ENCODE measurements around the gene CDK6.

The CDK6 gene

GRCh38 chr7:92586841-92587240, 249.5 kb downstream of the CDK6 start:
- DNase-seq (ENCODE audit: low spot score) = no peak

- no peak for DNase-seq (ENCODE audit: low spot score)
These were observed 250.0 kb downstream of the CDK6 start for GRCh38 chr7:92586403-92586802.

- no peak for DNase-seq (ENCODE audit: low spot score)
These were observed 251.4 kb downstream of the CDK6 start for GRCh38 chr7:92584953-92585352.

GRCh38 chr7:92582948-92583347, 253.4 kb downstream of the CDK6 start:
- DNase-seq (ENCODE audit: low spot score) = no peak

- no peak for DNase-seq (ENCODE audit: low spot score)
These were observed 260.1 kb downstream of the CDK6 start for GRCh38 chr7:92576296-92576695.

- no peak for DNase-seq (ENCODE audit: low spot score)
These were observed 267.2 kb downstream of the CDK6 start for GRCh38 chr7:92569137-92569536.

GRCh38 chr7:92567460-92567859, 268.9 kb downstream of the CDK6 start:
- no peak for DNase-seq (ENCODE audit: low spot score)

- no peak for DNase-seq (ENCODE audit: low spot score)
These were observed 273.0 kb downstream of the CDK6 start for GRCh38 chr7:92563345-92563744.

- no peak for DNase-seq (ENCODE audit: low spot score)
These were observed 275.8 kb downstream of the CDK6 start for GRCh38 chr7:92560602-92561001.

GRCh38 chr7:92557808-92558362, 278.5 kb downstream of the CDK6 start:
- no peak for DNase-seq (ENCODE audit: low spot score)

GRCh38 chr7:92557249-92557648, 279.1 kb downstream of the CDK6 start:
- no peak for DNase-seq (ENCODE audit: low spot score)
